ENCODE measurements around the gene KLK2.

Gene KLK2

DNA sequence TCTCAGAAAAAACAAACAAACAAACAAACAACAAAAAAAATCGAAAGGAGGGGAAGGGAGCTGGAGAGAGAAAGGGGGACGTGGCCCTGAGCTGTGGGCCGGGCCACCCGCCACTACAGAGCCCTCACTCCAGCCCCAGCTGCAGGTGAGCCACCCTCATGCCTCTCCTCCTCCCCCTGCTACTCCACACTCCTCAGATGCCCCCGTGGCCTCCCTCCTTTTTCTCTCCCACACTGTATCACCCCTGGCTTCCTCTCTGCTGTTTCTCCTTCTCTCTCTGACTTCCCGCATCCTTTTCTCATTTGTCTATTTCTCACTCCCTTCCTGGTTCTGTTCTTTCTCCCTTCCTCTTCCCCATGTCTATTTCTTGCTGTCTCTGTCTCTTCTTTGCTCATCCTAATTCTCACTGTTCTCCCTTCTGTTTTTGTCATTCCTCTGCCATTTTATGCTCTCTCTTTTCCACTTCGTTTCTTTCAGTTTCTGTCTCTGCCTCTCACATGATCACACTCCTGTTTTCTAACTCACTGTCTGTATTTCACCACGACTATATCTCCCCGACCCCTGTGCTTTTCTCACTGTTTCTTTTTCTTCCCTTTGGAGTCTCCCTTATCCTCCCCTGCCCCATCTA is 2.7 kb downstream of the KLK2 start:
- DNase-seq (ENCODE audit: low read depth), result no peak
- TF ChIP-seq, protein P1, sequence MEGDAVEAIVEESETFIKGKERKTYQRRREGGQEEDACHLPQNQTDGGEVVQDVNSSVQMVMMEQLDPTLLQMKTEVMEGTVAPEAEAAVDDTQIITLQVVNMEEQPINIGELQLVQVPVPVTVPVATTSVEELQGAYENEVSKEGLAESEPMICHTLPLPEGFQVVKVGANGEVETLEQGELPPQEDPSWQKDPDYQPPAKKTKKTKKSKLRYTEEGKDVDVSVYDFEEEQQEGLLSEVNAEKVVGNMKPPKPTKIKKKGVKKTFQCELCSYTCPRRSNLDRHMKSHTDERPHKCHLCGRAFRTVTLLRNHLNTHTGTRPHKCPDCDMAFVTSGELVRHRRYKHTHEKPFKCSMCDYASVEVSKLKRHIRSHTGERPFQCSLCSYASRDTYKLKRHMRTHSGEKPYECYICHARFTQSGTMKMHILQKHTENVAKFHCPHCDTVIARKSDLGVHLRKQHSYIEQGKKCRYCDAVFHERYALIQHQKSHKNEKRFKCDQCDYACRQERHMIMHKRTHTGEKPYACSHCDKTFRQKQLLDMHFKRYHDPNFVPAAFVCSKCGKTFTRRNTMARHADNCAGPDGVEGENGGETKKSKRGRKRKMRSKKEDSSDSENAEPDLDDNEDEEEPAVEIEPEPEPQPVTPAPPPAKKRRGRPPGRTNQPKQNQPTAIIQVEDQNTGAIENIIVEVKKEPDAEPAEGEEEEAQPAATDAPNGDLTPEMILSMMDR (IDR thresholded peaks at IDR 0.05; ENCODE audit: insufficient read depth, low read depth, low read length, missing control alignments), result no peak
- H3K4me3 ChIP-seq (ENCODE audit: low read length), result no peak overlapping the region

DNA sequence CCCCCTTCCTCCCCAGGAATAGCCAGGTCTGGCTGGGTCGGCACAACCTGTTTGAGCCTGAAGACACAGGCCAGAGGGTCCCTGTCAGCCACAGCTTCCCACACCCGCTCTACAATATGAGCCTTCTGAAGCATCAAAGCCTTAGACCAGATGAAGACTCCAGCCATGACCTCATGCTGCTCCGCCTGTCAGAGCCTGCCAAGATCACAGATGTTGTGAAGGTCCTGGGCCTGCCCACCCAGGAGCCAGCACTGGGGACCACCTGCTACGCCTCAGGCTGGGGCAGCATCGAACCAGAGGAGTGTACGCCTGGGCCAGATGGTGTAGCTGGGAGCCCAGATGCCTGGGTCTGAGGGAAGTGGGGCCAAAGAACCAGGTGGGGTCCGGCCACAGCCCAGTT is 3.2 kb downstream of the KLK2 start:
- no peak overlapping the region for H3K4me3 ChIP-seq (ENCODE audit: low read length)
- TF ChIP-seq, protein P1 (IDR thresholded peaks at IDR 0.05; ENCODE audit: insufficient read depth, low read depth, low read length, missing control alignments), result no peak
- no peak for DNase-seq (ENCODE audit: low read depth)

DNA sequence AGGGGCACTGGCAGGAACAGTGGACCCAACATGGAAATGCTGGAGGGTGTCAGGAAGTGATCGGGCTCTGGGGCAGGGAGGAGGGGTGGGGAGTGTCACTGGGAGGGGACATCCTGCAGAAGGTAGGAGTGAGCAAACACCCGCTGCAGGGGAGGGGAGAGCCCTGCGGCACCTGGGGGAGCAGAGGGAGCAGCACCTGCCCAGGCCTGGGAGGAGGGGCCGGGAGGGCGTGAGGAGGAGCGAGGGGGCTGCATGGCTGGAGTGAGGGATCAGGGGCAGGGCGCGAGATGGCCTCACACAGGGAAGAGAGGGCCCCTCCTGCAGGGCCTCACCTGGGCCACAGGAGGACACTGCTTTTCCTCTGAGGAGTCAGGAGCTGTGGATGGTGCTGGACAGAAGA is 4.1 kb downstream of the KLK2 start:
- no peak overlapping the region for H3K4me3 ChIP-seq (ENCODE audit: low read length)
- TF ChIP-seq, protein P1 (IDR thresholded peaks at IDR 0.05; ENCODE audit: insufficient read depth, low read depth, low read length, missing control alignments), result no peak
- DNase-seq (ENCODE audit: low read depth), result no peak

DNA sequence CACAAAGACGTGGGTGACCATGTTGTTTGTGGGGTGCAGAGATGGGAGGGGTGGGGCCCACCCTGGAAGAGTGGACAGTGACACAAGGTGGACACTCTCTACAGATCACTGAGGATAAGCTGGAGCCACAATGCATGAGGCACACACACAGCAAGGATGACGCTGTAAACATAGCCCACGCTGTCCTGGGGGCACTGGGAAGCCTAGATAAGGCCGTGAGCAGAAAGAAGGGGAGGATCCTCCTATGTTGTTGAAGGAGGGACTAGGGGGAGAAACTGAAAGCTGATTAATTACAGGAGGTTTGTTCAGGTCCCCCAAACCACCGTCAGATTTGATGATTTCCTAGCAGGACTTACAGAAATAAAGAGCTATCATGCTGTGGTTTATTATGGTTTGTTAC is 5.6 kb downstream of the KLK2 start:
- TF ChIP-seq, protein P1 (IDR thresholded peaks at IDR 0.05; ENCODE audit: insufficient read depth, low read depth, low read length, missing control alignments), result no peak
- no peak for DNase-seq (ENCODE audit: low read depth)
- H3K4me3 ChIP-seq (ENCODE audit: low read length), result no peak overlapping the region

DNA sequence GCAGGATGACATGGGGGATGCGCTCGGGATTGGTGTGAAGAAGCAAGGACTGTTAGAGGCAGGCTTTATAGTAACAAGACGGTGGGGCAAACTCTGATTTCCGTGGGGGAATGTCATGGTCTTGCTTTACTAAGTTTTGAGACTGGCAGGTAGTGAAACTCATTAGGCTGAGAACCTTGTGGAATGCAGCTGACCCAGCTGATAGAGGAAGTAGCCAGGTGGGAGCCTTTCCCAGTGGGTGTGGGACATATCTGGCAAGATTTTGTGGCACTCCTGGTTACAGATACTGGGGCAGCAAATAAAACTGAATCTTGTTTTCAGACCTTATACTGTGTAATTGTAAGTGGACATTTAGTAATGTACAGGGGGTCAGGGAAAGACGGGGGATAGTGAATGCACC is 7.0 kb downstream of the KLK2 start:
- TF ChIP-seq, protein P1 (IDR thresholded peaks at IDR 0.05; ENCODE audit: insufficient read depth, low read depth, low read length, missing control alignments), result no peak
- no peak for DNase-seq (ENCODE audit: low read depth)
- H3K4me3 ChIP-seq (ENCODE audit: low read length), result no peak overlapping the region

GRCh38 chr19:50882188-50882587 is 8.9 kb downstream of the KLK2 start:
- no peak for DNase-seq (ENCODE audit: low read depth)
- H3K4me3 ChIP-seq (ENCODE audit: low read length), result no peak overlapping the region
- TF ChIP-seq, protein P1 (IDR thresholded peaks at IDR 0.05; ENCODE audit: insufficient read depth, low read depth, low read length, missing control alignments), result no peak

DNA sequence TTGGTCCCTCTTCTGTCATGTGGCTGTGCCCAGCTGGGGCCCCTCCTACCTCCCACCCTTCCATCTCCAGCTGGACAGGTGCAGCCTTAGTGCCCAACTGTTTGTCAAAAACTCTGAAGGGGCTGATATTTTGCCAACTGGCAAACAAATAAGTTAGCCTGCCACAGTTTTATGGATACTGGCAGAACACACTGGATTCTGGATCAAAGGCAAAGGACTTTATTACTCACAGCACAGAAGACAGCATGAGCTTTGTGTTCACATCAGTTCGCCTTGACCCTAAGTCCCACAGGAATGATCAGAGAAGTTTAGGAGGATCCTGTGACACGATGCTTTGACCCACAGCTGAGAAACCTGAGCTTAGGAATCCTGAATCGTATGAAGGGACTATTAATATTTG is 16.4 kb downstream of the KLK2 start:
- TF ChIP-seq, protein P1 (IDR thresholded peaks at IDR 0.05; ENCODE audit: insufficient read depth, low read depth, low read length, missing control alignments), result no peak
- DNase-seq (ENCODE audit: low read depth), result no peak
- H3K4me3 ChIP-seq (ENCODE audit: low read length), result no peak overlapping the region
